GM23338 (cell line): ENCODE data around the gene TFAP2E. TPM values are rescaled to one million over a fixed set of nuclear protein-coding genes. Genes with fewer than 3 reads are reported as not detected.

ENCODE experiments used
- ATAC-seq: fragments of 200-7000 bp; cut with Tn5 transposase; 3 replicates; pipeline ENCODE4 v1.9.1; 2020
- DNase-seq: peaks from one replicate; pipeline ENCODE4 v3.0.0-alpha.2; 2015; ENCODE audit warnings: low spot score
- H2AFZ ChIP-seq: fragments of 200-600 bp; sonication (generic); 2 replicates; pipeline ENCODE4 v1.8.0; 2016; ENCODE audit warnings: antibody characterized with exemption, mild to moderate bottlenecking, moderate library complexity
- H3F3A ChIP-seq: fragments of 200-600 bp; sonication (generic); replicated peaks from 2 replicates; pipeline ENCODE4 v1.8.0; 2017; ENCODE audit warnings: antibody characterized with exemption, mixed run types, low read depth
- H3K27ac ChIP-seq: fragments of 200-600 bp; sonication (generic); 2 replicates; pipeline ENCODE4 v1.6.1; 2016; ENCODE audit warnings: low read depth
- H3K27me3 ChIP-seq: fragments of 200-600 bp; sonication (generic); 2 replicates; pipeline ENCODE4 v1.8.0; 2016; ENCODE audit warnings: mild to moderate bottlenecking, mixed run types, moderate library complexity; ENCODE audit not compliant: insufficient read depth
- H3K36me3 ChIP-seq: fragments of 200-600 bp; sonication (generic); 2 replicates; pipeline ENCODE4 v1.8.0; 2016; ENCODE audit warnings: mild to moderate bottlenecking; ENCODE audit not compliant: insufficient read depth
- H3K4me1 ChIP-seq: fragments of 200-600 bp; sonication (generic); 2 replicates; pipeline ENCODE4 v1.8.0; 2016; ENCODE audit warnings: mild to moderate bottlenecking, moderate library complexity; ENCODE audit not compliant: insufficient read depth
- H3K4me2 ChIP-seq: fragments of 200-600 bp; sonication (generic); 2 replicates; pipeline ENCODE4 v1.7.1; 2017; ENCODE audit warnings: mixed run types
- H3K4me3 ChIP-seq: fragments of 200-600 bp; sonication (generic); 2 replicates; pipeline ENCODE4 v1.6.1; 2016; ENCODE audit warnings: mixed run types
- H3K79me2 ChIP-seq: fragments of 200-600 bp; sonication (generic); replicated peaks from 2 replicates; pipeline ENCODE4 v1.8.0; 2017; ENCODE audit warnings: mild to moderate bottlenecking; ENCODE audit not compliant: insufficient read depth
- H3K9me2 ChIP-seq: fragments of 200-600 bp; sonication (generic); 2 replicates; pipeline ENCODE4 v1.8.0; 2017; ENCODE audit not compliant: insufficient read depth
- H4K20me1 ChIP-seq: fragments of 200-600 bp; sonication (generic); replicated peaks from 2 replicates; pipeline ENCODE4 v1.8.0; 2017; ENCODE audit warnings: mild to moderate bottlenecking; ENCODE audit not compliant: insufficient read depth
- H3K27ac Mint-ChIP-seq: 2 replicates; pipeline ENCODE4 v1.8.0; 2020; ENCODE audit warnings: inconsistent platforms, mild to moderate bottlenecking, moderate library complexity, mixed read lengths
- H3K27me3 Mint-ChIP-seq: 3 replicates; pipeline ENCODE4 v1.8.0; 2022; ENCODE audit warnings: low read depth, mild to moderate bottlenecking, moderate library complexity, mixed read lengths, inconsistent platforms; ENCODE audit not compliant: insufficient read depth, poor library complexity
- H3K36me3 Mint-ChIP-seq: 3 replicates; pipeline ENCODE4 v1.8.0; 2021; ENCODE audit warnings: low read depth, mild to moderate bottlenecking, inconsistent platforms, moderate library complexity, mixed read lengths
- H3K4me1 Mint-ChIP-seq: 3 replicates; pipeline ENCODE4 v1.8.0; 2020; ENCODE audit warnings: mild to moderate bottlenecking, inconsistent platforms, mixed read lengths
- H3K4me3 Mint-ChIP-seq: 3 replicates; pipeline ENCODE4 v1.8.0; 2021; ENCODE audit warnings: moderate library complexity, mild to moderate bottlenecking, inconsistent platforms, mixed read lengths
- H3K9me3 Mint-ChIP-seq: 3 replicates; pipeline ENCODE4 v1.8.0; 2020; ENCODE audit warnings: moderate library complexity, mild to moderate bottlenecking, inconsistent platforms, mixed read lengths
- ETS1 ChIP-seq: IDR thresholded peaks from 2 replicates; pipeline ENCODE4 v1.6.1; 2016; ENCODE audit warnings: antibody characterized with exemption
- REST ChIP-seq: IDR thresholded peaks from one replicate; pipeline ENCODE4 v1.6.1; 2018; ENCODE audit warnings: antibody characterized with exemption; ENCODE audit not compliant: unreplicated experiment
- ZNF462 ChIP-seq: fragments of 250-450 bp; sonication (Bioruptor Pico); IDR thresholded peaks from 2 replicates; pipeline ENCODE4 v1.5.0; 2020; ENCODE audit warnings: mild to moderate bottlenecking, moderate library complexity
- polyA plus RNA-seq: library from polyadenylated mRNA; unstranded; fragments of >200 nt; fragmentation: Nextera tagmentation; extraction: Ambion mirVana; gene quantifications from 2 replicates; pipeline ENCODE4 v1.2.1, GENCODE V29; 2016
- total RNA-seq: library from RNA; depleted of rRNA; stranded (reverse); fragments of >200 nt; shearing (Covaris generic); gene quantifications from 2 replicates; pipeline ENCODE4 v1.2.3, GENCODE V29; 2014

The TFAP2E gene
- total and polyA plus RNA-seq, 2 experiments from 2014 or later, result 0.34 to 1.4 TPM

GRCh38 chr1:35623832-35624231, 50.7 kb downstream of the TFAP2E start:
- Mint-ChIP-seq H3K27me3 (peaks cover 7% of the 10 kb centered on the region), H3K4me1 (peaks cover 28% of the 10 kb centered on the region), H3K36me3 (peaks cover 23% of the 10 kb centered on the region), H3K9me3 (no peaks in the 10 kb centered on the region), H3K27ac (no peak overlapping the region), H3K4me3 (no peak overlapping the region)
- Histone ChIP-seq H3K9me2 (no peaks in the 10 kb centered on the region), H3K36me3 (peaks cover 12% of the 10 kb centered on the region; the same call in 1 of the 2 replicates), H3K4me3 (no peak overlapping the region), H3K79me2 (peaks cover 74% of the 10 kb centered on the region), H3F3A (peaks cover 9% of the 10 kb centered on the region; the same call in 1 of the 2 replicates), H4K20me1 (peaks cover 49% of the 10 kb centered on the region), H3K4me2 (no peak overlapping the region), H2AFZ (no peak overlapping the region), H3K27ac (peak overlapping the region; percentile 81), H3K4me1 (peaks cover 33% of the 10 kb centered on the region), H3K27me3 (no peaks in the 10 kb centered on the region)
- ATAC-seq (no peak), DNase-seq (no peak)
- no peak for TF ChIP-seq ZNF462 (CRISPR knock-in tag)
- no peak for TF ChIP-seq REST
- no peak for TF ChIP-seq ETS1
